ENCODE measurements around the gene ZCCHC7. TPM values are rescaled to one million over a fixed set of nuclear protein-coding genes. Genes with fewer than 3 reads are reported as not detected.
"Not testable (repeated sequence)": the region's sequence is repeated elsewhere in the genome, so short reads cannot be mapped to it uniquely, and the experiment has no call there.

ZCCHC7 gene
- total RNA-seq, 1 donor from 2014 or later: 25.1 TPM

DNA sequence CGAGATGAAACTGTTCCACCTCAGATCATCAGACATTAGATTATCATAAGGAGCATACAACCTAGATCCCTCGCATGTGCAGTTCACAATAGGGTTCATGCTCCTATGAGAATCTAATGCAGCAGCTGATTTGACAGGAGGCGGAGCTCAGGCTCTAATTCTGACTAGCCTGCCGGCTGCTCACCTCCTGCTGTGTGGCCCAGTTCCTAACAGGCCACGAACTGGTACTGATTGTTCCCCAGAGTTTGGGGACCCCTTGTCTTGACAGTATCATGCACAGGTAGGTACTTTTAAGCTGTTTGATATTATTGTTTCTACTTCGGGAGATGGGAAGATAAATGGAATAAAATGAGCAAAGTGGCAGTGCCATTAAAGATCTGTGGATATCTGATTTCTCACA is 66.9 kb downstream of the ZCCHC7 start:
- no peak for DNase-seq (ENCODE audit: low spot score in 2 of 2)
- Histone ChIP-seq H3K4me1 (no peaks in the 10 kb centered on the region), H3K36me3 (peaks cover 0 to 16% of the 10 kb centered on the region in 2 donors), H3K27me3 (no peaks in the 10 kb centered on the region), H3K9me3 (no peaks in the 10 kb centered on the region), H3K27ac (no peak overlapping the region), H3K4me3 (no peak overlapping the region)
- TF ChIP-seq, protein P1, sequence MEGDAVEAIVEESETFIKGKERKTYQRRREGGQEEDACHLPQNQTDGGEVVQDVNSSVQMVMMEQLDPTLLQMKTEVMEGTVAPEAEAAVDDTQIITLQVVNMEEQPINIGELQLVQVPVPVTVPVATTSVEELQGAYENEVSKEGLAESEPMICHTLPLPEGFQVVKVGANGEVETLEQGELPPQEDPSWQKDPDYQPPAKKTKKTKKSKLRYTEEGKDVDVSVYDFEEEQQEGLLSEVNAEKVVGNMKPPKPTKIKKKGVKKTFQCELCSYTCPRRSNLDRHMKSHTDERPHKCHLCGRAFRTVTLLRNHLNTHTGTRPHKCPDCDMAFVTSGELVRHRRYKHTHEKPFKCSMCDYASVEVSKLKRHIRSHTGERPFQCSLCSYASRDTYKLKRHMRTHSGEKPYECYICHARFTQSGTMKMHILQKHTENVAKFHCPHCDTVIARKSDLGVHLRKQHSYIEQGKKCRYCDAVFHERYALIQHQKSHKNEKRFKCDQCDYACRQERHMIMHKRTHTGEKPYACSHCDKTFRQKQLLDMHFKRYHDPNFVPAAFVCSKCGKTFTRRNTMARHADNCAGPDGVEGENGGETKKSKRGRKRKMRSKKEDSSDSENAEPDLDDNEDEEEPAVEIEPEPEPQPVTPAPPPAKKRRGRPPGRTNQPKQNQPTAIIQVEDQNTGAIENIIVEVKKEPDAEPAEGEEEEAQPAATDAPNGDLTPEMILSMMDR (IDR thresholded peaks at IDR 0.05): no peak
- intact Hi-C loops (cut with DNase I): no loop called here

DNA sequence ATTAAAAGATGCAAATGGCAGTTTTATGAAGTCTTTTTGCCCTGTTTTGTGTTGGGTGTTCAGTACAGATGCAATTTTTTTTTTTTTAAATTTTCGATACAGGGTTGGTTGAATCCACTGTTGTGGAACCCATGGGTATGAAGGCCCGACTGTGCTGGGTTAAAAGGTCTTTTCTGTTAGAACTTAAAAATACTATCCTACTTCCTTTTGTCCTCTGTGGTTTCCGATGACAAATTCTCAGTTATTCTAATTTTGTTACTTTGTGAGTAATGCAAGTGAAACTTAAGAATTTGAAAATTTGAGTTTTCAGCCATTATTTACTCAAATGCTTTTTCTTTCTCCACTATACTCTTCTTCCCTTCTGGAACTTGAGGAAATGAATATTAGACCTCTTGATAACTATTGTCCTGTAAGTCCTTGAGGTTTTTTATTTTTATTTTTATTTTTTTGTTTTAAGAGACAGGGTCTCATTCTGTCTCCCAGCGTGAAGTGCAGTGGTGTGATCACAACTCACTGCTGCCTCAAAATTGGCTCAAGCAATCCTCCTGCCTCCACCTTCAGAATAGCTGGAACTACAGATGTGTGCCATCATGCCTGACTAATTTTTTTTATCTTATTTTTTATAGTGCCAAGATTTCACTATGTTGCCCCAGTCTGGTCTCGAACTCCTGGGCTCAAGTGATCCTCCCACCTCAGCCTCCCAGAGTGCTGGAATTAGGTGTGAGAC is 67.5 kb downstream of the ZCCHC7 start:
- DNase-seq (ENCODE audit: low spot score in 2 of 2): no peak
- Histone ChIP-seq H3K36me3 (peaks cover 0 to 16% of the 10 kb centered on the region in 2 donors), H3K27me3 (no peaks in the 10 kb centered on the region), H3K9me3 (no peaks in the 10 kb centered on the region), H3K27ac (no peak overlapping the region), H3K4me3 (no peak overlapping the region), H3K4me1 (no peaks in the 10 kb centered on the region)
- TF ChIP-seq, protein P1 (IDR thresholded peaks at IDR 0.05): no peak
- intact Hi-C loops (cut with DNase I): no loop called here

DNA sequence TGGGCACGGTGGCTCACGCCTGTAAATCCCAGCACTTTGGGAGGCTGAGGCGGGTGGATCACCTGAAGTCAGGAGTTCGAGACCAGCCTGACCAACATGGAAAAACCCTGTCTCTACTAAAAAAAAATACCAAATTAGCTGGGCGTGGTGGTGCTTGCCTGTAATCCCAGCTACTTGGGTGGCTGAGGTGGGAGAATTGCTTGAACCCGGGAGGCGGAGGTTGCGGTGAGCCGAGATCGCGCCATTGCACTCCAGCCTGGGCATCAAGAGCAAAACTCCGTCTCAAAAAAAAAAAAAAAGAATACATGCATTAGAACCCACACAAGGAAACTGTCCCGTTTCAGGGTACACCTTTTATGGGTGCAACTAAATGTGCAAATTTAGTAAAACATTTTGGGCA is 70.4 kb downstream of the ZCCHC7 start:
- H3K27me3 ChIP-seq; H3K27ac ChIP-seq; H3K4me3 ChIP-seq; DNase-seq (ENCODE audit: low spot score in 2 of 2); H3K4me1 ChIP-seq; H3K9me3 ChIP-seq; intact Hi-C loops (cut with DNase I): not testable (repeated sequence)
- peaks cover 0 to 10% of the 10 kb centered on the region in 2 donors for H3K36me3 ChIP-seq

DNA sequence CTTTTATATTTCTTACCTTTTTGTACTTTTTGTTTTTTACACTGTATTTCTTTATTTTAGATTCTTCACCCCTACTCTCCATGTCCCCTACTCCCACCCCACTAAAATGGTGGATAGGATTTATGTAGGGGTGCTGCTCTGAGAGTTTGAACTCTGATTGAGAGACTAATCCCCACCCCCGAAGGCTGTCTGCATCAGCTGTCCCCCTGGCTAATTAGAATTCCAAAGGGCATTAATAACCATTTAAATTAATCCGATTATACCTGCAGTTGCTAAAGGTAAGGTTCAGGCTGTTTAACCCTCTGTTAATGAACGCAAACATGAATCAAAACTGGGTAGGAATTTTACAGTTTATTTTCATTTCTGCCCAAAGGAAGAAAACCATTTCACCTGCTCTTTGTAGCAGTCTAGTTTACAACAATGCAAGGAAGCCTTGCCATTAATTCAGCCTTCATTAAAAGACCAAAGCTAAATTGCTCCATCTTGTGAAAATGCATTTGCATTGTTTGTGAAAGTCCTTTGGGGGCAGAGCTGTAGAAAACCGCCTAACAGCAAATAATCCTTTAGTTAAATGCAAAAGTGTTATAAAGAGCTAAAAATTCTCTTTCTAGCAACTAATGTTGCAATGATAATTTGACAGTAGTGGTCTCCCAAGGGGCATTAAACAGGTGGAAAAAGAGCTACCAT is 71.2 kb downstream of the ZCCHC7 start:
- no peaks in the 10 kb centered on the region for H3K4me1 ChIP-seq
- TF ChIP-seq, protein P1 (IDR thresholded peaks at IDR 0.05): no peak
- no peaks in the 10 kb centered on the region for H3K9me3 ChIP-seq
- DNase-seq (ENCODE audit: low spot score in 2 of 2): no peak
- H3K36me3 ChIP-seq: peaks cover 0 to 10% of the 10 kb centered on the region in 2 donors
- H3K27me3 ChIP-seq: no peaks in the 10 kb centered on the region
- intact Hi-C loops (cut with DNase I): no loop called here
- H3K27ac ChIP-seq: no peak overlapping the region
- no peak overlapping the region for H3K4me3 ChIP-seq

DNA sequence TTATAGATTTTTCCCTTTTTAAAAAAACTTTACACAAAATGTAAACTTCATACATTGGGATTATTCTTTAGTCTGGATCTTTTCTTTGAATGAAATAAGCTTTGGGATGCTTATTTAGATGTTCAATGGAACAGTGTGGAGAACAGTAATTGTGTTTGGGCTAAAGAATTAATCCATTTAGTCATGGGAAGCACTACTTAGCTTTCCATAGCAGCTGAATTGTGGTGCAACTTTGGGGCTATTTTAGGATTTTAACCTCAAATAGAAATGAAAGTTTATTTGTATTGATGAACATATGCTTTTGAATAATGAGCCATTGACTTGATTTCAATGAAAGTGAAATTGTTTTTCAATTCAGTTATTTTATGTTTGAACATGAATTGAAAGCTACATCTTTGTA is 72.4 kb downstream of the ZCCHC7 start:
- no peak overlapping the region for H3K27ac ChIP-seq
- TF ChIP-seq, protein P1 (IDR thresholded peaks at IDR 0.05): no peak
- no peaks in the 10 kb centered on the region for H3K9me3 ChIP-seq
- DNase-seq (ENCODE audit: low spot score in 2 of 2): no peak
- H3K4me1 ChIP-seq: peaks cover 5 to 7% of the 10 kb centered on the region in 2 donors
- H3K27me3 ChIP-seq: no peaks in the 10 kb centered on the region
- no peak overlapping the region for H3K4me3 ChIP-seq
- intact Hi-C loops (cut with DNase I): no loop called here
- H3K36me3 ChIP-seq: peaks cover 0 to 10% of the 10 kb centered on the region in 2 donors
